Measurements from ENCODE around the gene PPP2R2C.

The PPP2R2C gene

GRCh38 chr4:6279582-6280289 lies 192.7 kb downstream of the PPP2R2C start:
- Histone ChIP-seq H3K4me3 (ENCODE audit: low read length) (no peak overlapping the region), H3K9ac (ENCODE audit: low read length) (no peak overlapping the region), H3K36me3 (ENCODE audit: control insufficient read depth, insufficient read depth, low read length) (no peaks in the 10 kb centered on the region), H3K4me1 (ENCODE audit: control insufficient read depth, insufficient read depth, low read length) (peaks cover 37% of the 10 kb centered on the region), H3K27me3 (ENCODE audit: control insufficient read depth, insufficient read depth, low read length) (no peaks in the 10 kb centered on the region), H3K27ac (ENCODE audit: low read depth, low read length) (no peak overlapping the region)

- H3K36me3 ChIP-seq (ENCODE audit: control insufficient read depth, insufficient read depth, low read length): no peaks in the 10 kb centered on the region
- peaks cover 42% of the 10 kb centered on the region for H3K4me1 ChIP-seq (ENCODE audit: control insufficient read depth, insufficient read depth, low read length)
- no peak overlapping the region for H3K9ac ChIP-seq (ENCODE audit: low read length)
- H3K27me3 ChIP-seq (ENCODE audit: control insufficient read depth, insufficient read depth, low read length): no peaks in the 10 kb centered on the region
- H3K4me3 ChIP-seq (ENCODE audit: low read length): no peak overlapping the region
- no peak overlapping the region for H3K27ac ChIP-seq (ENCODE audit: low read depth, low read length)
These were observed 193.6 kb downstream of the PPP2R2C start for GRCh38 chr4:6278801-6279197.

- Histone ChIP-seq H3K27ac (ENCODE audit: low read depth, low read length) (no peak overlapping the region), H3K4me3 (ENCODE audit: low read length) (no peak overlapping the region), H3K4me1 (ENCODE audit: control insufficient read depth, insufficient read depth, low read length) (peaks cover 48% of the 10 kb centered on the region)
These were observed 194.2 kb downstream of the PPP2R2C start for GRCh38 chr4:6277935-6278800.

GRCh38 chr4:6277139-6277802 lies 195.1 kb downstream of the PPP2R2C start:
- peak overlapping the region; percentile 82 for H3K27ac ChIP-seq (ENCODE audit: low read depth, low read length)

More at GRCh38 chr4:6277935-6278800, 194.2 kb downstream of the PPP2R2C start:
- Histone ChIP-seq H3K27me3 (ENCODE audit: control insufficient read depth, insufficient read depth, low read length) (no peaks in the 10 kb centered on the region), H3K9ac (ENCODE audit: low read length) (no peak overlapping the region), H3K36me3 (ENCODE audit: control insufficient read depth, insufficient read depth, low read length) (no peaks in the 10 kb centered on the region)

GRCh38 chr4:6275898-6276806 lies 196.3 kb downstream of the PPP2R2C start:
- no peaks in the 10 kb centered on the region for H3K27me3 ChIP-seq (ENCODE audit: control insufficient read depth, insufficient read depth, low read length)
- H3K4me1 ChIP-seq (ENCODE audit: control insufficient read depth, insufficient read depth, low read length): peaks cover 55% of the 10 kb centered on the region
- peak overlapping the region; percentile 12 for H3K9ac ChIP-seq (ENCODE audit: low read length)
- H3K27ac ChIP-seq (ENCODE audit: low read depth, low read length): peak overlapping the region; percentile 82
- H3K4me3 ChIP-seq (ENCODE audit: low read length): no peak overlapping the region
- H3K36me3 ChIP-seq (ENCODE audit: control insufficient read depth, insufficient read depth, low read length): no peaks in the 10 kb centered on the region

More at GRCh38 chr4:6277139-6277802, 195.1 kb downstream of the PPP2R2C start:
- H3K36me3 ChIP-seq (ENCODE audit: control insufficient read depth, insufficient read depth, low read length): no peaks in the 10 kb centered on the region
- no peak overlapping the region for H3K9ac ChIP-seq (ENCODE audit: low read length)
- no peaks in the 10 kb centered on the region for H3K27me3 ChIP-seq (ENCODE audit: control insufficient read depth, insufficient read depth, low read length)
- H3K4me1 ChIP-seq (ENCODE audit: control insufficient read depth, insufficient read depth, low read length): peaks cover 55% of the 10 kb centered on the region
- H3K4me3 ChIP-seq (ENCODE audit: low read length): no peak overlapping the region

- Histone ChIP-seq H3K4me1 (ENCODE audit: control insufficient read depth, insufficient read depth, low read length) (peaks cover 61% of the 10 kb centered on the region), H3K27ac (ENCODE audit: low read depth, low read length) (peak overlapping the region; percentile 82), H3K27me3 (ENCODE audit: control insufficient read depth, insufficient read depth, low read length) (no peaks in the 10 kb centered on the region), H3K9ac (ENCODE audit: low read length) (no peak overlapping the region), H3K4me3 (ENCODE audit: low read length) (no peak overlapping the region), H3K36me3 (ENCODE audit: control insufficient read depth, insufficient read depth, low read length) (no peaks in the 10 kb centered on the region)
These were observed 197.1 kb downstream of the PPP2R2C start for GRCh38 chr4:6275351-6275750.

- peaks cover 61% of the 10 kb centered on the region for H3K4me1 ChIP-seq (ENCODE audit: control insufficient read depth, insufficient read depth, low read length)
- no peaks in the 10 kb centered on the region for H3K36me3 ChIP-seq (ENCODE audit: control insufficient read depth, insufficient read depth, low read length)
- no peak overlapping the region for H3K4me3 ChIP-seq (ENCODE audit: low read length)
- no peaks in the 10 kb centered on the region for H3K27me3 ChIP-seq (ENCODE audit: control insufficient read depth, insufficient read depth, low read length)
- H3K27ac ChIP-seq (ENCODE audit: low read depth, low read length): peak overlapping the region; percentile 93
- H3K9ac ChIP-seq (ENCODE audit: low read length): peak overlapping the region; percentile 2
These were observed 198.8 kb downstream of the PPP2R2C start for GRCh38 chr4:6273661-6273990.

GRCh38 chr4:6272863-6273660 lies 199.4 kb downstream of the PPP2R2C start:
- Histone ChIP-seq H3K4me1 (ENCODE audit: control insufficient read depth, insufficient read depth, low read length) (peaks cover 61% of the 10 kb centered on the region), H3K27ac (ENCODE audit: low read depth, low read length) (peak overlapping the region; percentile 93), H3K27me3 (ENCODE audit: control insufficient read depth, insufficient read depth, low read length) (no peaks in the 10 kb centered on the region), H3K4me3 (ENCODE audit: low read length) (no peak overlapping the region), H3K9ac (ENCODE audit: low read length) (peak overlapping the region; percentile 2), H3K36me3 (ENCODE audit: control insufficient read depth, insufficient read depth, low read length) (no peaks in the 10 kb centered on the region)

- Histone ChIP-seq H3K9ac (ENCODE audit: low read length) (peak overlapping the region; percentile 4), H3K4me1 (ENCODE audit: control insufficient read depth, insufficient read depth, low read length) (peaks cover 57% of the 10 kb centered on the region), H3K4me3 (ENCODE audit: low read length) (peak overlapping the region; percentile 94), H3K27ac (ENCODE audit: low read depth, low read length) (peak overlapping the region; percentile 93), H3K27me3 (ENCODE audit: control insufficient read depth, insufficient read depth, low read length) (no peaks in the 10 kb centered on the region), H3K36me3 (ENCODE audit: control insufficient read depth, insufficient read depth, low read length) (no peaks in the 10 kb centered on the region)
These were observed 200.5 kb downstream of the PPP2R2C start for GRCh38 chr4:6271701-6272465.

GRCh38 chr4:6271206-6271605 lies 201.2 kb downstream of the PPP2R2C start:
- no peak overlapping the region for H3K9ac ChIP-seq (ENCODE audit: low read length)
- H3K27ac ChIP-seq (ENCODE audit: low read depth, low read length): peak overlapping the region; percentile 93
- H3K27me3 ChIP-seq (ENCODE audit: control insufficient read depth, insufficient read depth, low read length): no peaks in the 10 kb centered on the region

More at GRCh38 chr4:6271206-6271605, 201.2 kb downstream of the PPP2R2C start:
- H3K4me1 ChIP-seq (ENCODE audit: control insufficient read depth, insufficient read depth, low read length): peaks cover 50% of the 10 kb centered on the region
- H3K36me3 ChIP-seq (ENCODE audit: control insufficient read depth, insufficient read depth, low read length): no peaks in the 10 kb centered on the region
- peak overlapping the region; percentile 94 for H3K4me3 ChIP-seq (ENCODE audit: low read length)

All from rectal smooth muscle tissue (tissue), 1 donor.